Right atrium auricular region (tissue), 2 donors: ENCODE measurements around the gene WDR45. TPM values are rescaled to one million over a fixed set of nuclear protein-coding genes. Genes with fewer than 3 reads are reported as not detected.

ENCODE experiments used
- DNase-seq: peaks from one replicate; pipeline ENCODE4 v3.0.0-alpha.2; 2019; ENCODE audit warnings: low spot score
- H3K27ac ChIP-seq, 2 donors: fragments of 200-600 bp; sonication (generic); 1 replicate in 1 of 2; 2 replicates in 1 of 2; pipeline ENCODE4 v1.5.1; 2016 to 2019
- H3K27me3 ChIP-seq, 2 donors: fragments of 200-600 bp; sonication (generic); one replicate each; pipeline versions ENCODE4 v1.5.1 to v1.6.0; 2017 to 2019
- H3K36me3 ChIP-seq: fragments of 200-600 bp; sonication (generic); one replicate; pipeline ENCODE4 v1.5.1; 2016
- H3K4me1 ChIP-seq, 2 donors: fragments of 200-600 bp; sonication (generic); one replicate each; pipeline versions ENCODE4 v1.5.1 to v1.6.0; 2017 to 2019
- H3K4me3 ChIP-seq, 2 donors: fragments of 200-600 bp; sonication (generic); 1 replicate in 1 of 2; 2 replicates in 1 of 2; pipeline ENCODE4 v1.5.1; 2017 to 2019; ENCODE audit warnings: mild to moderate bottlenecking in 1 of 2, moderate library complexity in 1 of 2
- H3K9me3 ChIP-seq, 2 donors: fragments of 200-600 bp; sonication (generic); one replicate each; pipeline ENCODE4 v1.5.1; 2019
- total RNA-seq, 2 donors: library from RNA; depleted of rRNA; stranded (reverse); fragments of >200 nt; gene quantifications; one replicate each; pipeline ENCODE4 v1.1.0, GENCODE V29; 2016
- TF ChIP-seq, protein P1 (sequence below), 2 donors: fragments of 200-600 bp; sonication (generic); IDR thresholded peaks; one replicate each; pipeline ENCODE4 v1.5.1; 2019; ENCODE audit warnings: antibody characterized with exemption in 2 of 2

WDR45 gene
- total RNA-seq, 2 donors from 2014 or later: 78.3 to 117 TPM

DNA sequence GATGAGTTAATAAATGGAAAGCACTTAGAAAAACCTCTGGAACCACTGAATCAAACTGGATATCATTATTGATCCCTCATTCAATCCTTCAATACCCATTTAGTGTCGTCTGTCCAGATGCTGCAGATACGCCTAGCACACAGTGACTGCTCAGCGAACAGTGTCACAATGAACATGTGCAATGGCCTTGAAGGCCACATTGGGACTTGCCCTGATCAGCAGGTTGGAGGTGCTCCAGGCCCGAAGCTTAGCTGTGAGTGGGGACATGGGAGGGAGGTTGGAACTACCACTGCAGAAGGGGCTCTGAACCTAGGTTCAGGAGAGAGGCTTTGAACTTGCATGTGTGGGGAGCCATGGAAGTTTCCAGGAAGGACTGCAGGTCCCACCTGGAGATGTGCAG, 26.6 kb upstream of the WDR45 start:
- no peak overlapping the region for H3K27ac ChIP-seq
- no peak for DNase-seq
- H3K4me1 ChIP-seq: no peaks in the 10 kb centered on the region
- no peaks in the 10 kb centered on the region for H3K9me3 ChIP-seq
- no peak overlapping the region for H3K4me3 ChIP-seq
- no peaks in the 10 kb centered on the region for H3K27me3 ChIP-seq
- no peaks in the 10 kb centered on the region for H3K36me3 ChIP-seq
- TF ChIP-seq, protein P1, sequence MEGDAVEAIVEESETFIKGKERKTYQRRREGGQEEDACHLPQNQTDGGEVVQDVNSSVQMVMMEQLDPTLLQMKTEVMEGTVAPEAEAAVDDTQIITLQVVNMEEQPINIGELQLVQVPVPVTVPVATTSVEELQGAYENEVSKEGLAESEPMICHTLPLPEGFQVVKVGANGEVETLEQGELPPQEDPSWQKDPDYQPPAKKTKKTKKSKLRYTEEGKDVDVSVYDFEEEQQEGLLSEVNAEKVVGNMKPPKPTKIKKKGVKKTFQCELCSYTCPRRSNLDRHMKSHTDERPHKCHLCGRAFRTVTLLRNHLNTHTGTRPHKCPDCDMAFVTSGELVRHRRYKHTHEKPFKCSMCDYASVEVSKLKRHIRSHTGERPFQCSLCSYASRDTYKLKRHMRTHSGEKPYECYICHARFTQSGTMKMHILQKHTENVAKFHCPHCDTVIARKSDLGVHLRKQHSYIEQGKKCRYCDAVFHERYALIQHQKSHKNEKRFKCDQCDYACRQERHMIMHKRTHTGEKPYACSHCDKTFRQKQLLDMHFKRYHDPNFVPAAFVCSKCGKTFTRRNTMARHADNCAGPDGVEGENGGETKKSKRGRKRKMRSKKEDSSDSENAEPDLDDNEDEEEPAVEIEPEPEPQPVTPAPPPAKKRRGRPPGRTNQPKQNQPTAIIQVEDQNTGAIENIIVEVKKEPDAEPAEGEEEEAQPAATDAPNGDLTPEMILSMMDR (IDR thresholded peaks at IDR 0.05): no peak

DNA sequence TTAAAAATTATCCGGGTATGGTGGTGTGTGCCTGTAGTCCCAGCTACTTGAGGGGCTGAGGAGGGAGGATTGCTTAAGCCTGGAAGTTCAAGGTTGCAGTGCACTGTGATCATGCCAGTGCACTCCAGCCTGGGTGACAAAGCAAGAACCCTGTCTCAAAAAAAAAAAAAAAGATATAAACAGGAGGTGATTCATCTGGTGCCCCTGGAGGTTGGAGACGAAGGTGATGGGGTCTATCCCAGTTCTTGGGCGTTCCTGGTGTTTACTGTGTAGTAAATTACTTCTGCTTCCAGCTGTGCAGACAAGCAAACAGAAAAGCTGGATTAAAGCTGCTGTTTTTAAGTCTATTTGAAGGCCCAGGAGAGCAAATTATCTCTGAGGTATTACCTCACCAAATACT, 23.9 kb upstream of the WDR45 start:
- DNase-seq: no peak
- Histone ChIP-seq H3K9me3 (no peaks in the 10 kb centered on the region), H3K4me1 (no peaks in the 10 kb centered on the region), H3K27ac (no peak overlapping the region), H3K4me3 (no peak overlapping the region), H3K36me3 (no peaks in the 10 kb centered on the region), H3K27me3 (no peaks in the 10 kb centered on the region)
- TF ChIP-seq, protein P1 (IDR thresholded peaks at IDR 0.05): no peak

DNA sequence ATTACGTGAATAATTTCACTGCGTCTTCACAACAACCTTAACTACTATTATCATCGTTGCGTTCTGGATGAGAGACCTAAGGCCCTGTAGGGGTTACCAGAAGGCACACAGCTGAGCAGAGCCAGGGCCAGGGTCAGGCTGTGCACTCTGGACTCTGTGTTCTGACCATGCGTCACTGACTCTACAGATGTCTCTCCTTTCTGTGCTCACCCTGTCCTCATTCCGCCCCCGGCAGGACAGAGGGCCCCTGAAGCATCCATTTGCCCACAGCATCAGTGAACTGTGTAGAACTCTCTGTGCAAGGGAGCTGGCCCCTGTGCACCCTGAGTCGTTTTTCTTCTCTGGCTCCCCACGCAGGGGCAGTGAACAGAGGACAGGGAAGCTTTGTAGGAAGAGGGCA, 22.5 kb upstream of the WDR45 start:
- no peaks in the 10 kb centered on the region for H3K4me1 ChIP-seq
- H3K36me3 ChIP-seq: no peaks in the 10 kb centered on the region
- no peak overlapping the region for H3K27ac ChIP-seq
- H3K4me3 ChIP-seq: no peak overlapping the region
- H3K9me3 ChIP-seq: no peaks in the 10 kb centered on the region
- TF ChIP-seq, protein P1 (IDR thresholded peaks at IDR 0.05): no peak
- DNase-seq: no peak
- H3K27me3 ChIP-seq: no peaks in the 10 kb centered on the region

DNA sequence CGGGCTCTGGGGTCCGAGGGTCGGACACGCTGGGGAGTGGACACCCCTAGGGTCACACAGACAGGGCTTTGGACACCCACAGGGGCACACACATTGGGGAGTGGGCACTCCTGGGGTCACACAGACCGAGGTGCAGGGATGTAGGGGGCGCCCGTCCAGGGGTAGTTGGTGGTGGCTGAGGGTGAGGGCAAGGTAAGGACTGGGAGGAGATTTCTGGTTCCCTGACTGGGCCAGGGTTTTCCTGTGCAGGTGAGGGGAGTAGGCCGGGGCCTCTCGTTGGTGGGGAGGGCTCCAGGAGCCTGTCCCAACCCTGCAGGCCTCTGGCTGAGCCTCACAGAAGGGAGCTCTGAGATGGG, 21.9 kb upstream of the WDR45 start:
- H3K4me1 ChIP-seq: no peaks in the 10 kb centered on the region
- DNase-seq: no peak
- H3K36me3 ChIP-seq: no peaks in the 10 kb centered on the region
- TF ChIP-seq, protein P1 (IDR thresholded peaks at IDR 0.05): no peak
- peak overlapping the region; percentile 45 to 58 for H3K4me3 ChIP-seq
- peak overlapping the region in 1 of 2 donors; percentile 71 for H3K27ac ChIP-seq
- no peaks in the 10 kb centered on the region for H3K27me3 ChIP-seq
- no peaks in the 10 kb centered on the region for H3K9me3 ChIP-seq

DNA sequence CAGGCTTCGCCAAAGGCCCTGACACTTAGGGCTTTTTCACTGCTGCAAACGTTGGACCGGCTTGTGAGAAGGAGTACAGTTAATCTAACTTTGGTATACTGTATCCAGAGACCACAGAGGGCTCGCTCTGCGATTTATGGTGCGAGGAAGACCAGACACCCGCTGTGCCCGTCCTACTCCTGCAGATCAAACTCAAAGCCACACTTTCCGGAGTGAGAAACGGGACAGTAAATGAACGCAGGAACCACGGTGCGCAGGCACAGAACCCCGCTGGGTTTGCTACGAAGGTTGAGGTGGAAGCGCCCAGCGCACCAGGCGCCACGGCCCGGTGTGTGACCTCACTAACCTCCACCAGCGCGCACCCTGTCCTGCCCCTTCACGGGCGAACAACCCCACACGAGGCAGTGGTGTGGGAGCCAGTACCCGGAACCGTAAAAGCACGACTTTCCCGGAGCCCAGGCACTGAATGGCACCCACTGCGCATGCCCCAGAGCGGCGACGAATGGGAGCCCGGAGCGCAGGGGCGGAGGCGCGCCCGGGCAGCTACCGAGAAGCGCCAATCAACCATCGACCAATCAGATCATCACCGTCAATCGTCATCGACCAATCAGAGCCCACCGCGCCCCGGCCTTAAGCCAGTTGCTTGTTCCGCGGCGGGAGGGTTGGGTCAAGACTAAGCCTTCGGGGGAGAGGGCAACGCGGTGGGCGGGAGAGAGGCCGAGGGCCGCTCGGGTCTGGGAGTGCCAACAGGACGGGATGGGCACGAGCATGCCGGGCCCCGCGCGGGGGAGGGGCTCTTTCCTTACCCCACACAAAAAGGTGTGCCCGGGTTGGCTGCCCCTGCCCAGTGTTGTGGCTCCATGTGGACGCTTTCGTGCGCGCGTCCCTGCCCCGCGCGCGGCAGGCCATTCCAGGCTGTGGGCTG, 21.3 kb upstream of the WDR45 start:
- peak overlapping the region; percentile 50 to 58 for H3K4me3 ChIP-seq
- no peaks in the 10 kb centered on the region for H3K9me3 ChIP-seq
- no peaks in the 10 kb centered on the region for H3K36me3 ChIP-seq
- TF ChIP-seq, protein P1 (IDR thresholded peaks at IDR 0.05): no peak
- peak overlapping the region; percentile 9 to 71 for H3K27ac ChIP-seq
- H3K27me3 ChIP-seq: no peaks in the 10 kb centered on the region
- H3K4me1 ChIP-seq: no peaks in the 10 kb centered on the region
- DNase-seq: peak; percentile 93
